Measurements from ENCODE around the gene PM20D1.
"Not testable (repeated sequence)": the region's sequence is repeated elsewhere in the genome, so short reads cannot be mapped to it uniquely, and the experiment has no call there.

The PM20D1 gene

DNA sequence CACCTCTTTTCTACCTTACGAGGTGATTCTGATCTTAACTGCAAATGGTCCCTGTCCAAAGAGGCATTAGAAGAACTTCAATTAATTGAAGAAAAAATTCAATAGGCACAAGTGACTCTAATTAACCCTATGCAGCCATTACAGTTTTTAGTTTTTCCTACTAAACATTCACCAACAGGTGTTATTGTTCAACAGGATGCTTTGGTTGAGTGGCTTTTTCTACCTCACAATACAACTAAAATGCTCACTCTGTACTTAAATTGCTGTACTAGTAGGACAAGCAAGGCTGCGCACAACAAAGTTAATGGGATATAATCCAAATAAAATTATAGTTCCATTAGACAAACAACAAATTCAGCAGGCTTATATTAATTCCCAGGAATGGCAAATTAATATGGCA lies 11.6 kb upstream of the PM20D1 start:
- no peak for DNase-seq
- H3K4me1 Mint-ChIP-seq = no peaks in the 10 kb centered on the region
- H3K27ac Mint-ChIP-seq = no peak overlapping the region
- no peak overlapping the region for H3K4me3 Mint-ChIP-seq
- peaks cover 24% of the 10 kb centered on the region for H3K9me3 Mint-ChIP-seq
- TF ChIP-seq, protein P1, sequence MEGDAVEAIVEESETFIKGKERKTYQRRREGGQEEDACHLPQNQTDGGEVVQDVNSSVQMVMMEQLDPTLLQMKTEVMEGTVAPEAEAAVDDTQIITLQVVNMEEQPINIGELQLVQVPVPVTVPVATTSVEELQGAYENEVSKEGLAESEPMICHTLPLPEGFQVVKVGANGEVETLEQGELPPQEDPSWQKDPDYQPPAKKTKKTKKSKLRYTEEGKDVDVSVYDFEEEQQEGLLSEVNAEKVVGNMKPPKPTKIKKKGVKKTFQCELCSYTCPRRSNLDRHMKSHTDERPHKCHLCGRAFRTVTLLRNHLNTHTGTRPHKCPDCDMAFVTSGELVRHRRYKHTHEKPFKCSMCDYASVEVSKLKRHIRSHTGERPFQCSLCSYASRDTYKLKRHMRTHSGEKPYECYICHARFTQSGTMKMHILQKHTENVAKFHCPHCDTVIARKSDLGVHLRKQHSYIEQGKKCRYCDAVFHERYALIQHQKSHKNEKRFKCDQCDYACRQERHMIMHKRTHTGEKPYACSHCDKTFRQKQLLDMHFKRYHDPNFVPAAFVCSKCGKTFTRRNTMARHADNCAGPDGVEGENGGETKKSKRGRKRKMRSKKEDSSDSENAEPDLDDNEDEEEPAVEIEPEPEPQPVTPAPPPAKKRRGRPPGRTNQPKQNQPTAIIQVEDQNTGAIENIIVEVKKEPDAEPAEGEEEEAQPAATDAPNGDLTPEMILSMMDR (IDR thresholded peaks at IDR 0.05) = no peak
- peaks cover 48% of the 10 kb centered on the region for H3K36me3 Mint-ChIP-seq (ENCODE audit: low read depth)
- no peaks in the 10 kb centered on the region for H3K27me3 Mint-ChIP-seq (ENCODE audit: low read depth, poor library complexity)

DNA sequence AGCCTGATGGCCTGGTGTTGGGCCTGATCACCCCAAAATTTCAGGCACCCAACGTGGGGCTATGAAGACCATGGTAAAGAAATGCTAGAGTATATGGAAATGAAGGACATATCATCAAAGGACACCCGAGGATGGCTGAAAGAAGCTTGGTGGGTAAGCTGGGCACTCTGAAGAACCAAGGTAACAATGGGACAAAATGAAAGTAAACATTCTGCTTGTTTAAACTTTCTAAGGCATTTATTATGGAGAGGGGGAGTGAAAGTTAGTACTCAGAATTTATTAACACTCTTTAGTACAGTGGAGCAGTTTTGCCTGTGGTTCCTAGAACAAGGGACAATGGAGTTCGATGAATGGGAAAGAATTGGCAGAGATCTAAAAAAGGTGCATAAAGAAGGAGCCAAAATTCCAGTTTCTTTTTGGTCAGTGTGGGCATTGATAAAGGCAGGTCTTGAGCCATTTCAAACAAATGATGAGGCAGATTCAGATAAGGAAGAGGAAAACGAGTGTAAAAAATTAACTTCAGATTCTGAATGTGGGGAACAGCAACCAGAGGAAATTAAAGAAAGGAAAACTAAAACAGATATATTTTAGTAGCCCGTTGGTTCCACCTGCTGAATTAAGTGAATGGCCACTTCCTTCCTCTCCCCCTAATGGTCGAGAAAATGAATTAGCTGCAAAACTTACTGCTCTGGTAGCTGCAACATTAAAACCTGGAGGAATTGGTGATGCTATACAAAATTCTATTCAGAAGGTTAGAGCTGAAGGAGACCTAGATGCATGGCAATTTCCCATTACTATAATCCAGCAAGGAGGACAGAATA lies 8.4 kb upstream of the PM20D1 start:
- Mint-ChIP-seq H3K36me3 (ENCODE audit: low read depth) (peaks cover 51% of the 10 kb centered on the region), H3K27ac (no peak overlapping the region), H3K4me3 (no peak overlapping the region), H3K9me3 (peaks cover 42% of the 10 kb centered on the region), H3K27me3 (ENCODE audit: low read depth, poor library complexity) (no peaks in the 10 kb centered on the region), H3K4me1 (no peaks in the 10 kb centered on the region)
- TF ChIP-seq, protein P1 (IDR thresholded peaks at IDR 0.05) = no peak
- DNase-seq = no peak

DNA sequence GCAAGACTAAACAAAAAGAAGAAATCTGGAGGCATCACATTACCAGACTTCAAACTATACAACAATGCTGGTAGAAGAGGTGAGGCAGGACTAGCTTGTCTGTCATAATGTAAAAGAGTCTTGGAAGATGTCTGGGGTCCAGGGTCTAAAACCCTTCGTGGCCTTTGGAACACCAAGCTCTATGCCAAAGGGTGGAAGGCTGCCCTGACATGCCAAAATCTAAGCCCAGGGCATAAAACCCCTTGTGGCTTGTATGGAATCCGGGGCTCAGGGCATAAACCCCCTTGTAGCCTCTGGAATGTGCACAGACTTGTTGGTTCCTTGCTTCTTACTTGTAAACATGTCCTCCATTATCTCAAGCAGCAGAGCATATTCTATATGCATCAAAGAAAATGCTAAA lies 7.6 kb upstream of the PM20D1 start:
- peaks cover 56% of the 10 kb centered on the region for H3K36me3 Mint-ChIP-seq (ENCODE audit: low read depth)
- peaks cover 48% of the 10 kb centered on the region for H3K9me3 Mint-ChIP-seq
- H3K4me3 Mint-ChIP-seq; DNase-seq; H3K27ac Mint-ChIP-seq; H3K4me1 Mint-ChIP-seq; H3K27me3 Mint-ChIP-seq (ENCODE audit: low read depth, poor library complexity): not testable (repeated sequence)

DNA sequence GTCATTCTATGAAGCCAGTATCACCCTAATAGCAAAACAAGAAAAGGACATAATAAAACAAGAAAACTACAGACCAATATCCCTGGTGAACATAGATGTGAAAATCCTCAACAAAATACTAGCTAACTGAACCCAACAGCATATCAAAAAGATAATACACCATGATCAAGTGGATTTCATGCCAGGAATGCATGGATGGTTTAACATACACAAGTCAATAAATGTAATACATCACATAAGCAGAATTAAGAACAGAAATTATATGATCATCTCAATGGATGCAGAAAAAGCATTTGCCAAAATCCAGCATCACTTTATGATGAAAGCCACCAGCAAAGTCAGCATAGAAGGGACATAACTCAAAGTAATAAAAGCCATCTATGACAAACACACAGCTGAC lies 6.5 kb upstream of the PM20D1 start:
- Mint-ChIP-seq H3K4me1 (no peaks in the 10 kb centered on the region), H3K36me3 (ENCODE audit: low read depth) (peaks cover 62% of the 10 kb centered on the region), H3K27ac (no peak overlapping the region), H3K27me3 (ENCODE audit: low read depth, poor library complexity) (no peaks in the 10 kb centered on the region), H3K4me3 (no peak overlapping the region), H3K9me3 (peaks cover 58% of the 10 kb centered on the region)
- DNase-seq = no peak
- TF ChIP-seq, protein P1 (IDR thresholded peaks at IDR 0.05) = no peak

DNA sequence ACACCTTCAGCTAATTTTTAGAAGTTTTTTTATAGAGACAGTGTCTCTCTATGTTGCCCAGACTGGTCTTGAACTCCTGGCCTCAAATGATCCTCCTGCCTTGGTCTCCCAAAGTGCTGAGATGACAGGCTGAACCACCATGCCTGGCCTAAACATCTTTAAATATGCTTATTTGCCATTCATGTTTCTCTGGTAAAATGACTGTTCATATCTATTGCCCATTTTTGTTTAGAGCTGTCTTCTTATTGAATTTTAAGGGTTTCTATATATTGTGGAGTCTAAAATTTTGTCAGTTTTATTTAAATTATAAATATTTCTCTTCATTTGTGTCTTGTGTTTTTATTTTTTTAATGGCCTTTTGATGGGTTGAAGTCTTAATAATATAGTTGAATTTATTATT lies 3.0 kb upstream of the PM20D1 start:
- Mint-ChIP-seq H3K4me3 (no peak overlapping the region), H3K36me3 (ENCODE audit: low read depth) (peaks cover 53% of the 10 kb centered on the region), H3K4me1 (no peaks in the 10 kb centered on the region), H3K27ac (no peak overlapping the region), H3K27me3 (ENCODE audit: low read depth, poor library complexity) (no peaks in the 10 kb centered on the region), H3K9me3 (peaks cover 51% of the 10 kb centered on the region)
- TF ChIP-seq, protein P1 (IDR thresholded peaks at IDR 0.05) = no peak
- DNase-seq = no peak

DNA sequence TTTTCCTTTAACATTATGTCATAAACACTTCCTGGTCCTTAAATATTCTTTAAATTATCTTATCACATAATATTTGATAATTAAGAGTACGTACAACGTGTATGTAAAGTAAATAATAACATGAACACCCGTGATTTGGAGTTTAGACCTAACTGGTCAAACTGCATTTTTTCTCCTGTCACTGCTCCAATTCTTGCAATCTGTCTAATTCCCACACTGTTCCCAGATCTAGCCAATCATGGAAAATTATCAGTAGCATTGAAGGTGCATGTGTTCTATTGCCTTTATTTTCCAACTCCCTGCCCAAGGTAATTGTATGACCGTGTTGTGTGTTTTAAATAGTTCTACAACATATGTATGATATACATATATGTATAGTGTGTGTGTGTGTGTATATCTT lies 2.1 kb upstream of the PM20D1 start:
- H3K27me3 Mint-ChIP-seq (ENCODE audit: low read depth, poor library complexity) = no peaks in the 10 kb centered on the region
- H3K4me3 Mint-ChIP-seq = no peak overlapping the region
- peaks cover 48% of the 10 kb centered on the region for H3K9me3 Mint-ChIP-seq
- H3K27ac Mint-ChIP-seq = no peak overlapping the region
- no peaks in the 10 kb centered on the region for H3K4me1 Mint-ChIP-seq
- TF ChIP-seq, protein P1 (IDR thresholded peaks at IDR 0.05) = no peak
- DNase-seq = no peak
- H3K36me3 Mint-ChIP-seq (ENCODE audit: low read depth) = peaks cover 48% of the 10 kb centered on the region
